ENCODE measurements around the gene HDAC9. TPM values are rescaled to one million over a fixed set of nuclear protein-coding genes. Genes with fewer than 3 reads are reported as not detected.
"Not testable (repeated sequence)": the region's sequence is repeated elsewhere in the genome, so short reads cannot be mapped to it uniquely, and the experiment has no call there.

HDAC9 gene
- polyA plus RNA-seq, 3 donors, result 8.1 to 12.7 (median 9.5) TPM

GRCh38 chr7:18698258-18698734 is 202.7 kb downstream of the HDAC9 start:
- no peak for DNase-seq (ENCODE audit: low read depth in 3 of 3, low spot score in 2 of 3)

GRCh38 chr7:18700147-18700546 is 204.6 kb downstream of the HDAC9 start:
- no peak for DNase-seq (ENCODE audit: low read depth in 3 of 3, low spot score in 2 of 3)

- DNase-seq (ENCODE audit: low read depth in 3 of 3, low spot score in 2 of 3), result no peak
Measured at GRCh38 chr7:18702071-18702829, 206.7 kb downstream of the HDAC9 start.

GRCh38 chr7:18703685-18704084 is 208.1 kb downstream of the HDAC9 start:
- no peak for DNase-seq (ENCODE audit: low read depth in 3 of 3, low spot score in 2 of 3)

- DNase-seq (ENCODE audit: low read depth in 3 of 3, low spot score in 2 of 3), result peak in 1 of 3 donors; percentile 17
Measured at GRCh38 chr7:18706670-18707069, 211.1 kb downstream of the HDAC9 start.

GRCh38 chr7:18708204-18708603 is 212.7 kb downstream of the HDAC9 start:
- no peak for DNase-seq (ENCODE audit: low read depth in 3 of 3, low spot score in 2 of 3)

GRCh38 chr7:18715988-18716387 is 220.4 kb downstream of the HDAC9 start:
- DNase-seq (ENCODE audit: low read depth in 3 of 3, low spot score in 2 of 3), result no peak

- no peak for DNase-seq (ENCODE audit: low read depth in 3 of 3, low spot score in 2 of 3)
Measured at GRCh38 chr7:18721429-18721828, 225.9 kb downstream of the HDAC9 start.

GRCh38 chr7:18724318-18724717 is 228.8 kb downstream of the HDAC9 start:
- DNase-seq (ENCODE audit: low read depth in 3 of 3, low spot score in 2 of 3), result no peak

- DNase-seq (ENCODE audit: low read depth in 3 of 3, low spot score in 2 of 3), result no peak
Measured at GRCh38 chr7:18727115-18727870, 231.7 kb downstream of the HDAC9 start.

GRCh38 chr7:18736012-18736411 is 240.5 kb downstream of the HDAC9 start:
- not testable (repeated sequence) for DNase-seq (ENCODE audit: low read depth in 3 of 3, low spot score in 2 of 3)

GRCh38 chr7:18740579-18740988 is 245.0 kb downstream of the HDAC9 start:
- no peak for DNase-seq (ENCODE audit: low read depth in 3 of 3, low spot score in 2 of 3)

- DNase-seq (ENCODE audit: low read depth in 3 of 3, low spot score in 2 of 3), result no peak
Measured at GRCh38 chr7:18753972-18754610, 258.5 kb downstream of the HDAC9 start.

- DNase-seq (ENCODE audit: low read depth in 3 of 3, low spot score in 2 of 3), result no peak
Measured at GRCh38 chr7:18754766-18755165, 259.2 kb downstream of the HDAC9 start.

- DNase-seq (ENCODE audit: low read depth in 3 of 3, low spot score in 2 of 3), result no peak
Measured at GRCh38 chr7:18755793-18756192, 260.2 kb downstream of the HDAC9 start.

GRCh38 chr7:18756378-18757050 is 261.0 kb downstream of the HDAC9 start:
- no peak for DNase-seq (ENCODE audit: low read depth in 3 of 3, low spot score in 2 of 3)

- no peak for DNase-seq (ENCODE audit: low read depth in 3 of 3, low spot score in 2 of 3)
Measured at GRCh38 chr7:18760046-18760445, 264.5 kb downstream of the HDAC9 start.

- no peak for DNase-seq (ENCODE audit: low read depth in 3 of 3, low spot score in 2 of 3)
Measured at GRCh38 chr7:18760631-18761445, 265.3 kb downstream of the HDAC9 start.

GRCh38 chr7:18762189-18762588 is 266.6 kb downstream of the HDAC9 start:
- DNase-seq (ENCODE audit: low read depth in 3 of 3, low spot score in 2 of 3), result no peak

GRCh38 chr7:18768256-18768655 is 272.7 kb downstream of the HDAC9 start:
- DNase-seq (ENCODE audit: low read depth in 3 of 3, low spot score in 2 of 3), result no peak
